Measurements from ENCODE around the gene PBX2.
"Not testable (repeated sequence)": the region's sequence is repeated elsewhere in the genome, so short reads cannot be mapped to it uniquely, and the experiment has no call there.

PBX2 gene, protein sequence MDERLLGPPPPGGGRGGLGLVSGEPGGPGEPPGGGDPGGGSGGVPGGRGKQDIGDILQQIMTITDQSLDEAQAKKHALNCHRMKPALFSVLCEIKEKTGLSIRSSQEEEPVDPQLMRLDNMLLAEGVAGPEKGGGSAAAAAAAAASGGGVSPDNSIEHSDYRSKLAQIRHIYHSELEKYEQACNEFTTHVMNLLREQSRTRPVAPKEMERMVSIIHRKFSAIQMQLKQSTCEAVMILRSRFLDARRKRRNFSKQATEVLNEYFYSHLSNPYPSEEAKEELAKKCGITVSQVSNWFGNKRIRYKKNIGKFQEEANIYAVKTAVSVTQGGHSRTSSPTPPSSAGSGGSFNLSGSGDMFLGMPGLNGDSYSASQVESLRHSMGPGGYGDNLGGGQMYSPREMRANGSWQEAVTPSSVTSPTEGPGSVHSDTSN

DNA sequence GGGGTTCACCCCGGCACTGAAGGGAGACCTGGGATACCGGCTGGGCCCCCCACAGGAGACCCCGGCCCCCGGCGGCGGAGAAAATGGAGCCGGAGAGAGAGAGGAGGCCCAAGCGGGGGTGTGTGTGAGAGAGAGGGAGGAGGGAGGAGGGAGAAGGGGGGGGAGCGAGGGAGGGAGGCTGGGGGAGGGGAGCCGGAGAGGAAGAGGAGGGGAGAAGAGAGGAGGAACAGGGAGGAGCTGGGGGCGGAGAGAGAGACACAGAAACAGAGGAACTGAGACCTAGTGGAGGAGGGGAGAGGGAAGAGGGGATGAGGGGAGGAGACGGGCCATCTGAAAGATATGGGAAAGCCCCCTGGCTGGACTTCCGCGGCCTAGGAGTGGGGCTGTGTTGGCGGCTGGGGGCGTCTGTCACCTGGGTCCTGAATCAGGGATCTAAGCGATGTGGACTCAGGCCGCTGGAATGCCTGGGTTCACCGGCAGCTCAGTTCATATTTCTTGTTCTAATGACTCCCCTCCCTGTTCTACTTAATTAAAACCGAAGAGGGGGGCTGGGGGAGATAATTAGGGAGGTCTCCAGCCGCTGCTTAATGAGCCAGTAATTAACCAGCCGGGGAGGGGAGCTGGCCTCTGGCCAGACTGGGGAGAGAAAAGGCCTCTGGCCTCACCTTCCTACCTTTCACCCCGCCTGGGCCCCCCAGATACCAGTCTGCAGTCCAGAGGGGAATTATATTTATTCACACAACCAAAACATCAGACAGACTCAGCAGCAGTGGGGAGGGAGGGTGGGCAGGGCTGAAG lies at the start of gene PBX2:
TSS of gene PBX2 (minus strand) at position 149 of the 798 bp plus-strand sequence. CDS start 287 bp downstream, outside the sequence.
- DNase-seq, result peak; percentile 32 to 89 (median 74)

- DNase-seq, result no peak
Observed at GRCh38 chr6:32239462-32239861, 49.5 kb upstream of the PBX2 start.

- DNase-seq, result peak in 1 of 3 experiments; percentile 8
Observed at GRCh38 chr6:32234934-32235333, 44.9 kb upstream of the PBX2 start.

DNA sequence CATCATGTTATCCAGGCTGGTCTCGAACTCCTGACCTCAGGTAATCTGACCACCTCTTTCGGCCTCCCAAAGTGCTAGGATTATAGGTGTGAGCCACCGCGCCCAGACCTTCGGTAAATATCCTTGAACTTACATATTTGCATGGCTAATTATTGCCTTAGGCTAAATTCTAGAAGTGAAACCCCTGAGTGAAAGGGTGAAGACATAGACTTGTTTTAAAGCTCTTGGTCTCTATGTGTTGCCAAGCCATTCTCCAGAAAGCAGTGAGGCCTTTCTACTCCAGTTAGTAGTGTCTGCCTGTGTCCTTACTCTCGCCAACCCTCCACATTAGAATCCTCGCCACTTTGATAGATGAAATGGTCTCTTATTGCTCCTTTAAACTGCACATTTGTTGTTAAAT lies 36.4 kb upstream of the PBX2 start:
- no peak for DNase-seq

GRCh38 chr6:32224696-32225095 lies 34.7 kb upstream of the PBX2 start:
- DNase-seq, result no peak

DNA sequence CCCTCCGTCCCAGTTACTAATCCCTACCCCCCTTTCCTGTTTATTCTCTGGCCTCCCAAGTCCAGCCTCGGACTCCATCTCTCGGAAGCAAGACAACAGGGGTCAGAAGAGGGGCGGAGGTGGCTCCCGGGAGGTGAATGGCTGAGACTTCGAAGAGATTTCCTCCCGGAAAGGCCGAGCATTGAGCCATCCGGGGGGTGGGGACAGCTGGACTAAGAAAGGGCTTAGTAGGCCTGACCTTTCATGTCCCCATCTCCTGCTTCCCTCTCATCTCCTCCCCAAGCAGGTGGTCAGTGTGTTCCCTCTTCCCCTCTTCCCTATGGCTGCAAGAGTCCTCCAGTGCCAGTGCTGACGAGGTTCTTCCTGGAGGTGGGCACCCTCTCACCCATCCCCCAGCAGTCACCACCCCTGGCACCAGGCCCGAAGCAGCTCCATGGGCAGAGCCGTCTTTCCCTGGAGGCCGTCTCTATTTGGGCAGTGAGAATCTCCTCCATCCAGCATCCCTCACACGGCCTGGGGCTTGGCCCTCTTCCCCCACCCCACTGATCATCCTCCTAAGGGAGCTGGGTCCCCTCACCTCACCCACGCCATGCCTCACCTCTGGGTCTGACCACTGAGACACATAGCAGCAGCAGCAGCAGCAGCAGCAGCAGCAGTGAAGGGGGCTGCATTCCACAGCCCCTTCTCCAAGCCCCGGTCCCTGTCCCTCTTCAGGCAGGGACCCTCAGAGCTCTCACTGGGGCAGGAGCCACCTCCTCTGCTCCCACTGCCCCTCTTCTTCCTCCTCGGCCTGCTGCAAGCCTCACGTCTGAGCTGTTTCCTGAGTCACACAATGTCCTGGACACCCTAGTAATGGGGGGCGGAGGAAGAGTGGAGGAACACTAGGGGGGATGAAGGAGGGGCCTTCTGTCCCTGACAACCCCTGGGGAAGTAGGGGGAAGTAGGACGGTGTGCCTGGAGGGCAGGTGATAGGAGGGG lies 33.5 kb upstream of the PBX2 start, which contains the start of gene NOTCH4:
TSS of gene NOTCH4 (minus strand) at position 810 of the 978 bp plus-strand sequence. CDS start at position 671, 139 bp downstream.
- DNase-seq, result no peak

DNA sequence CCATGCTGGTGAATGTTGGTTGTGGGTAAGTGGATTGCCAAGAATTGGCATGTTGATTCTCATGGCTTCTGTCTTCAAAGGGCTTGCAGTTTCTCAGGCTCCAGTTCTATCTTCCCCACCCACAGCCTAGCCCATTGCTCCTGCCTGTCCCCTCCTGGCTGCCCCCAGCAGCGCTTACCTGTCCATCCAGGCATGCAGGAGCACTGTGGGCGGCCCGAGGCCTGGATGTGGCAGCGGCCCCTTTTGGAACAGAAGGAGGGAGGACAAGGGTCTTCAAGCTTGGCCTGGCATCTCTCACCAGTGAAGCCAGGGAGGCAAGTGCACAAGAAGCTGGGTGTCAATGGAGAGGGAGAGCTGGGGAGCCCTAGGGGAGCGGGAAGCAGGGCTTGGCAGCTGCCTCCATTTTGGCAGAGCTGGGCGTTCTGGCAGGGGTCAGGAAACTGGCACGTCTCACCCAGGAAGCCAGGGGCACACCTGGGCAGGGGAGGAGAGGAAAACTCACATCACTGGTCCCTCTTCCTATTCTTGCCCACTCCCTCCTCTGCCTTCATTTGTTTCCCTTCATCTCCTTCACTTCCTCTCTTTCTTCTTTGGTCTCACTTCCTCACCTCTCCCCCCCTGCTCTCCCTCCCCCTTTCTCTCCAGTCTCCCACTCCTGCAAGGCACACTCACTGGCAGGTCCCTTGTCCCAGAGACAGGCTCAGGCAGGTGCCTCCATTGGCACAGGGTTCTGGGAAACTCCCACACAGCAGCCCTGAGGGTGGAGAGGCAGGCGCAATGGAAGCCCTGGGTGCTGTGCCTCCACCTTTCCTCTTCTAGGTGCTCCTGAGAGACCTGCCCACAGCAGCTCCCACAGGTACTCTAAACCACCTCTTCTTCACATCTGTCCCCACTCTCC lies 32.6 kb upstream of the PBX2 start:
- no peak for DNase-seq

- no peak for DNase-seq
Observed at GRCh38 chr6:32220021-32220420, 30.0 kb upstream of the PBX2 start.

GRCh38 chr6:32218167-32218566 lies 28.2 kb upstream of the PBX2 start:
- no peak for DNase-seq

DNA sequence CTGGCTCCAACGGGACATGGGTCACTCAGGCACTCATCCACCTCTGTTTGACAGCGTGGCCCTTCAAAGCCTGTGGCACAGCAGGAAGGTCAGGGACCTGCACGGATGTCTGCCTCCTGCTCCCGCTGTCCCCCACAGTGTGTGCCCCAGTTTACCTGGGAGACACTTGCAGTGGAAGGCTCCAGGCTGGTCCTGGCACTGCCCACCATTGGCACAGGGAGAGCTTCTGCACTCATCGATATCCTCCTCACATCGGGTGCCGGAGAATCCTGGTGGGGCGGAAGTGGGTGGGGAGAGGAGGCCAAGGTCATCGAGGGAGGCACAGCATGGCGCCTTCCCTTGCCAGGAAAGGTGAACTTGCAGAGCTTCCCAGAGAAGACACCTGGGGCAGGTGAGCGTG lies 27.0 kb upstream of the PBX2 start:
- no peak for DNase-seq

- no peak for DNase-seq
Observed at GRCh38 chr6:32216285-32216684, 26.3 kb upstream of the PBX2 start.

DNA sequence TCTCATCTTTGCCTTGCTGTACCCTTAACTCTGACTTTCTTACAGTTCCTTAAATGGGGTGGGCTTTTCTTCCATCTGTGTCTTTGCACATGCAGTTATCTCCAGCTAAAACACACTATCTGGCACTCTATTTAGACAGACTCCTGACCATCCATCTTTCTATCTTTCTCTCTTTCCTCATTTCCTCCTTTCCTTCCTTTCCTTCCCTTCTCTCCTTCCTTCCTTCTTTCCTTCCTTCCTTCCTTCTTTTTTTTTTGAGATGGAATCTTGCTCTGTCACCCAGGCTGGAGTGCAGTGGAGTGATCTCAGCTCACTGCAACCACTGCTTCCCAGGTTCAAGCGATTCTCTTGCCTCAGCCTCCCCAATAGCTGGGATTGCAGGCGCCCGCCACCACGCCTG lies 25.6 kb upstream of the PBX2 start:
- no peak for DNase-seq

GRCh38 chr6:32214126-32214525 lies 24.1 kb upstream of the PBX2 start:
- no peak for DNase-seq

GRCh38 chr6:32213649-32214048 lies 23.6 kb upstream of the PBX2 start:
- DNase-seq, result no peak

GRCh38 chr6:32212076-32212760 lies 22.2 kb upstream of the PBX2 start:
- DNase-seq, result no peak

GRCh38 chr6:32211432-32211831 lies 21.4 kb upstream of the PBX2 start:
- DNase-seq, result not testable (repeated sequence)

GRCh38 chr6:32210191-32210601 lies 20.2 kb upstream of the PBX2 start:
- DNase-seq, result no peak

DNA sequence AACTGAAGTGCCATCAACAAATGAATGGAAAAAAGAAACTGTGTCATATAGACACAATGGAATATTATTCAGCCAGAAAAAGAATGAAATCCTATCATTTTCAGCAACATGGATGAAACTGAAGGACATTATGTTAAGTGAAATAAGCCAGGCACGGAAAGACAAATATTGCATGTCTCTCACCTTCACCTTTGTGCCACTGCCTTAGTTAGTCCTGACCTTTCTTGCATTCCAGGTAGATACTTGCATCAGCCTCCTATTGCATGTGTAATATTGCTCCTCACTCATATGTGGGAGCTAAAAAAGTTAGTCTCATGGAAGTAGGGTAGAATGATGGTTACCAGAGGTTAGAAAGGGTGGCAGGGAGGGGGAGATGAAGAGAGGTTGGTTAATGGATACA lies 19.0 kb upstream of the PBX2 start:
- no peak for DNase-seq

GRCh38 chr6:32204268-32204715 lies 14.3 kb upstream of the PBX2 start:
- DNase-seq, result no peak

DNA sequence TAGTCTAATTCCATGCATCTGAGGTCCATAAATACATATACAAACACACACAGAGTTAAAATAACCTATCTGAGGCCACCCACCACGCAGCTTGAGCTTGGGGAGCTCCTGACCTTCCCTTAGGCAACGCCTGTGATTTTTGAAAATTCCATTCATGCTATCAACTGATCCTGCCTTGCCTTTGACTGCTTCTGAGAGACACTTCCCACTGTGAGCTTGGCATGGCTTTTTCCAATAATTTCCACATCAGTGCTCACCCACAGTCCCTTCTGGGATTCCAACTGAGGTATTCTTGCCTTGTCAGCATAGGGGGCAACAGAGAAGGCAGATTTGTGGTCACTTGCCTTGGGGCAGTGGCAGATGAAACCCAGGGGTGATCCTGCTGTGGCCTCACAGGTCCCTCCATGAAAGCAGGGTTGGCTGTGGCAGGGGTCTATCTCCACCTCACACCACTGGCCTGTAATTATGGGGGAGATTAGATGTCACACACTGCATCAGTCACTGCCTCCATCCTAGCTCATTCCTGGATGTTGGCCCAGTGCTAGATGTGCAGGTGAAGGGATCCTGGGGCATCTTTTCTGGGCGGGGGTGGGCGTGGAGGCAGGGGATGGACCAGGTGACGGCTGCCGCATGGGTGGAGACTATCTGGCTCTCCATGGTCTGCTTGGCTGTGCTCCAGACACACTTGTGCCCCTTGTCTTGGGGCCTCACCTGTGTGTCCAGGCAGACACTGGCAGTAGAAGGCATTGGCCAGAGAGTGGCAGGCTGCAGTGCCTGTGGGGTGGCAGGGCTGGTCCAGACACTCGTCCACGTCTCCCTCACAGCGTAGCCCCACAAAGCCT lies 13.6 kb upstream of the PBX2 start:
- DNase-seq, result peak in 1 of 3 experiments; percentile 3
